ENCODE results near the gene RELB. TPM values are rescaled to one million over a fixed set of nuclear protein-coding genes. Genes with fewer than 3 reads are reported as not detected.

RELB gene, protein sequence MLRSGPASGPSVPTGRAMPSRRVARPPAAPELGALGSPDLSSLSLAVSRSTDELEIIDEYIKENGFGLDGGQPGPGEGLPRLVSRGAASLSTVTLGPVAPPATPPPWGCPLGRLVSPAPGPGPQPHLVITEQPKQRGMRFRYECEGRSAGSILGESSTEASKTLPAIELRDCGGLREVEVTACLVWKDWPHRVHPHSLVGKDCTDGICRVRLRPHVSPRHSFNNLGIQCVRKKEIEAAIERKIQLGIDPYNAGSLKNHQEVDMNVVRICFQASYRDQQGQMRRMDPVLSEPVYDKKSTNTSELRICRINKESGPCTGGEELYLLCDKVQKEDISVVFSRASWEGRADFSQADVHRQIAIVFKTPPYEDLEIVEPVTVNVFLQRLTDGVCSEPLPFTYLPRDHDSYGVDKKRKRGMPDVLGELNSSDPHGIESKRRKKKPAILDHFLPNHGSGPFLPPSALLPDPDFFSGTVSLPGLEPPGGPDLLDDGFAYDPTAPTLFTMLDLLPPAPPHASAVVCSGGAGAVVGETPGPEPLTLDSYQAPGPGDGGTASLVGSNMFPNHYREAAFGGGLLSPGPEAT
- 10 to 100 TPM in 4 of 6 donors, 1 to 10 TPM in 2; 8.3 to 21.7 (median 13.4) TPM for total RNA-seq
- polyA plus RNA-seq: 10 to 100 TPM; 25.1 to 33.5 TPM

DNA sequence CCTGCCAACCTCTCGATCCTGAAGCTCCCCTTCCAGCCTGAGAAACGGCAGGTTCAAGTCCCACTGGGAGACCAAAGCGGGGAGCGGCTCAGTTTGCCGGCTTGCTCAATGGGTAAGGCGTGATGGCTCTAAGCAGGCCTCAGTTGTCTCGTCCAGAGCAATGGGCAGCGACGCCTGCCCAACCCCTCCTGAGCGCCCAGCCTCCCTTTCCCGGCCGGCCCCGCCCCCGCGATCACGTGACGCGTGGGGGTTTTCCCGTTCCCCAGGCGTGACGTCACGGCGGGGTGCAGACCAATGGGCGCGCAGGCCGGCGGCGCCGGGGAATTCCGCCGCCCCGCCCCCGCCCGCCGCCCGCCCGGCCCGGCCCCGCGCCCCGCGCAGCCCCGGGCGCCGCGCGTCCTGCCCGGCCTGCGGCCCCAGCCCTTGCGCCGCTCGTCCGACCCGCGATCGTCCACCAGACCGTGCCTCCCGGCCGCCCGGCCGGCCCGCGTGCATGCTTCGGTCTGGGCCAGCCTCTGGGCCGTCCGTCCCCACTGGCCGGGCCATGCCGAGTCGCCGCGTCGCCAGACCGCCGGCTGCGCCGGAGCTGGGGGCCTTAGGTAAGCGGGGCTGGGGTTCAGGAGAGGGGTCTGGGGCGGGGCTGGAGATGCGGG, at the start of gene RELB:
Gene RELB, plus strand, starts transcription at position 378 of the 653 bp plus-strand sequence. Its CDS starts 116 bp downstream, at position 494.
- TF ChIP-seq, protein P1, sequence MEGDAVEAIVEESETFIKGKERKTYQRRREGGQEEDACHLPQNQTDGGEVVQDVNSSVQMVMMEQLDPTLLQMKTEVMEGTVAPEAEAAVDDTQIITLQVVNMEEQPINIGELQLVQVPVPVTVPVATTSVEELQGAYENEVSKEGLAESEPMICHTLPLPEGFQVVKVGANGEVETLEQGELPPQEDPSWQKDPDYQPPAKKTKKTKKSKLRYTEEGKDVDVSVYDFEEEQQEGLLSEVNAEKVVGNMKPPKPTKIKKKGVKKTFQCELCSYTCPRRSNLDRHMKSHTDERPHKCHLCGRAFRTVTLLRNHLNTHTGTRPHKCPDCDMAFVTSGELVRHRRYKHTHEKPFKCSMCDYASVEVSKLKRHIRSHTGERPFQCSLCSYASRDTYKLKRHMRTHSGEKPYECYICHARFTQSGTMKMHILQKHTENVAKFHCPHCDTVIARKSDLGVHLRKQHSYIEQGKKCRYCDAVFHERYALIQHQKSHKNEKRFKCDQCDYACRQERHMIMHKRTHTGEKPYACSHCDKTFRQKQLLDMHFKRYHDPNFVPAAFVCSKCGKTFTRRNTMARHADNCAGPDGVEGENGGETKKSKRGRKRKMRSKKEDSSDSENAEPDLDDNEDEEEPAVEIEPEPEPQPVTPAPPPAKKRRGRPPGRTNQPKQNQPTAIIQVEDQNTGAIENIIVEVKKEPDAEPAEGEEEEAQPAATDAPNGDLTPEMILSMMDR (IDR thresholded peaks at IDR 0.05): no peak
- DNase-seq (peak; percentile 93 to 100 (median 96)), FAIRE-seq (no peak), ATAC-seq (peak; percentile 59 to 74 (median 66))
- Histone ChIP-seq H3K27ac (peak within 1 kb of the TSS; percentile 89 to 98 (median 94)), H3K36me3 (no peaks in the 10 kb centered on the region), H3K27me3 (no peaks in the 10 kb centered on the region), H3K4me3 (peak within 1 kb of the TSS; percentile 45 to 79 (median 61)), H3K9me3 (no peaks in the 10 kb centered on the region), H3K4me1 (peaks cover 0 to 6% (median 0%) of the 10 kb centered on the region in 3 donors)
- 2% methylated on average over 54 to 79 of the region's 79 CpGs for whole genome bisulfite sequencing, 2 donors
- intact Hi-C loops (cut with DNase I): no loop called here

DNA sequence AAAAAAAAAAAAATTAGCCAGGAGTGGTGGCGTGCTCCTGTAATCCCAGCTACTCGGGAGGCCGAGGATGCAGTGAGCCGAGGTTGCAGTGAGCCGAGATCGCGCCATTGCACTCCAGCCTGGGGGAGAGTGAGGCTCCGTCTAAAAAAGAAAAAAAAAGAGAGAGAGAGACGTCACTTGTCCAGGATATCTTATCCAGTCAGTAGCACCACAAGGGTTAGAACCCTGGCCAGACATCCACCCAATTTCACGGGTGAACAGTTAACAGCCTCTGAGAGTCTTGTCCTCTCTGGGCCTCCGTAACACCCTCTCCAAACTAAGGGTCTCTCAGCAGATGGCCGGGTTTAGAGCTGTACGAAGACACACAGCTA, 47.0 kb upstream of the RELB start:
- H3K9me3 ChIP-seq: no peaks in the 10 kb centered on the region
- no peaks in the 10 kb centered on the region for H3K27me3 ChIP-seq
- intact Hi-C loops (cut with DNase I): loop anchor here in 1 of 3 donors (5.0 kb wide), 1 partner anchor 52 kb away; no protein-coding TSS in a partner anchor
- no peak for FAIRE-seq
- peak overlapping the region; percentile 91 to 99 (median 96) for H3K4me3 ChIP-seq
- TF ChIP-seq, protein P1 (IDR thresholded peaks at IDR 0.05): no peak
- DNase-seq: no peak
- H3K4me1 ChIP-seq: peaks cover 9 to 20% (median 17%) of the 10 kb centered on the region in 3 donors
- peak in 3 of 4 donors; percentile 5 to 14 (median 13) for ATAC-seq
- peak overlapping the region; percentile 53 to 96 (median 74) for H3K27ac ChIP-seq
- 18 to 26% methylated on average over 13 of the region's 13 CpGs for WGBS, 2 donors
- no peaks in the 10 kb centered on the region for H3K36me3 ChIP-seq

- intact Hi-C loops (cut with DNase I): loop anchor here in 1 of 3 donors (5.0 kb wide), 1 partner anchor 53 kb away; no protein-coding TSS in a partner anchor
- FAIRE-seq: no peak
Observed at GRCh38 chr19:44954649-44955504, 46.4 kb upstream of the RELB start, which contains the start of gene CLPTM1. Gene CLPTM1, plus strand, starts transcription at chr19:44955380. Its CDS starts 16 bp downstream, at chr19:44955396.

More at GRCh38 chr19:44954649-44955504, 46.4 kb upstream of the RELB start, which contains the start of gene CLPTM1:
- H3K4me3 ChIP-seq: peak within 1 kb of the TSS; percentile 91 to 99 (median 96)
- H3K9me3 ChIP-seq: no peaks in the 10 kb centered on the region
- ATAC-seq: peak; percentile 92 to 97 (median 96)
- H3K27ac ChIP-seq: peak within 1 kb of the TSS; percentile 53 to 96 (median 74)
- TF ChIP-seq, protein P1 (IDR thresholded peaks at IDR 0.05): no peak
- H3K36me3 ChIP-seq: no peaks in the 10 kb centered on the region
- DNase-seq: peak; percentile 96 to 99 (median 98)
- WGBS, 2 donors: 1% methylated on average over 49 to 65 of the region's 65 CpGs
- peaks cover 9 to 20% (median 17%) of the 10 kb centered on the region in 3 donors for H3K4me1 ChIP-seq
- H3K27me3 ChIP-seq: no peaks in the 10 kb centered on the region

Data from pancreas (tissue), 10 donors.